ENCODE measurements around the gene CRACR2A. TPM values are rescaled to one million over a fixed set of nuclear protein-coding genes. Genes with fewer than 3 reads are reported as not detected.

Gene CRACR2A
- total and polyA plus RNA-seq, 9 of the 15 experiments (the other 6 are each of a cell fraction or from before 2014, with no cell fraction given): 2.1 to 15.1 (median 10.4) TPM

DNA sequence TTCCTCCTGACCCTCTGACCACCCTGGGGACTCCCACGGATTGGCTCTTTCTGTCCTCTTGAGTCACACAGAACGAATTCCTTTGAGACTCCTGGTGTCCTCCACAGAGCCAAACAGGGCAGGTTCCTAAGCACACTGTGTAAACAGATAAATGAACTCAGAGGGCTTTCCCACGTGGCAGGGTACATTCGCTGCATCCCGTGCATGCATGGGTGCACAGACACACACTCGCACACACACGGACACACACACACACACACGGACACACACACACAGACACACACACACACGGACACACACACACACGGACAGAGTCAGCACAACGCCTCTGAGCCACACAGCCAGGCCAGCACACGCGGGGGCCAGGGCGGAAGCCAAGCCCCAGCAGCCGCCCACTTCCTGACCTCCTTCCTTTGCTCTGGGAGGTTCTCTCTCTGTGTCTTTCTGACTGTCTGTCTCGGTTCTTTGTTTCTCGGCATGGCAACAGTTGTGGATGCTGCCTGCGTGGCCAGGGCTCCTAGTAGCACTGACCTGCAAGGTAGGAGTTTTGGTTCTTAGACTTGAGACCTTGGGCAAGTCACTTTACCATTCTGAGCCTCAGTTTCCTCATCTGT, 706 bp downstream of the CRACR2A start:
- H3K4me1 ChIP-seq (replicated peaks in 1 of 2; ENCODE audit: control insufficient read depth in 2 of 2, insufficient read depth in 2 of 2, low read length in 2 of 2): peaks cover 10 to 16% of the 10 kb centered on the region in 2 experiments; a peak in 3 of 5 replicates
- BruUV-seq (replicated peaks): no TSS peak
- no peaks in the 10 kb centered on the region for H3K9me1 ChIP-seq (ENCODE audit: control insufficient read depth, insufficient read depth, low read length)
- ChIA-PET CTCF (ENCODE audit: low intra/inter-chr PET ratio) (no interaction called here), POLR2A (interaction anchor here (0.7 kb wide), 1 partner anchor 11 kb away, joined by 4 read pairs; no protein-coding TSS in a partner anchor)
- H3K36me3 ChIP-seq (ENCODE audit: control insufficient read depth, insufficient read depth, low read length): 0 out of 3 replicates have a peak, but pooled peaks cover 2% of the 10 kb centered on the region
- H4K20me1 ChIP-seq (replicated peaks; ENCODE audit: control insufficient read depth, insufficient read depth, low read length): no peaks in the 10 kb centered on the region
- H3K4me2 ChIP-seq (ENCODE audit: insufficient read depth, low read length): peak overlapping the region; percentile 89
- H3K9ac ChIP-seq (ENCODE audit: insufficient read depth in 1 of 2, low read depth in 2 of 2, low read length in 2 of 2): peak overlapping the region; percentile 76 to 95
- H3K27ac ChIP-seq (ENCODE audit: extremely low read depth, low read depth, low read length): peak overlapping the region; percentile 77
- H3K27me3 ChIP-seq (ENCODE audit: control insufficient read depth in 2 of 2, insufficient read depth in 2 of 2, low read length in 2 of 2): no peaks in the 10 kb centered on the region
- no peaks in the 10 kb centered on the region for H3K9me3 ChIP-seq (replicated peaks; ENCODE audit: control insufficient read depth, insufficient read depth, low read depth, low read length)
- in situ Hi-C loops (cut with MboI): no loop called here
- H3K4me3 ChIP-seq: peak overlapping the region; percentile 62
- FAIRE-seq: peak; percentile 63
- peak; percentile 41 to 64 (median 50) for DNase-seq (ENCODE audit: extremely low read depth in 1 of 4, low spot score in 3 of 4)
- intact Hi-C loops (cut with micrococcal nuclease): loop anchor here (10.0 kb wide), 1 partner anchor 97 kb away; no protein-coding TSS in a partner anchor
- peak overlapping the region; percentile 76 for H2AFZ ChIP-seq (ENCODE audit: low read depth, low read length)
- WGBS (ENCODE audit: insufficient coverage, low coverage, missing lambda C conversion rate): 1% methylated on average over 10 of the region's 18 CpGs
- peak; percentile 79 for ATAC-seq
- peaks cover 34% of the 10 kb centered on the region for H3K79me2 ChIP-seq (ENCODE audit: control insufficient read depth, insufficient read depth, low read length)
- TF ChIP-seq SIN3A (IDR thresholded peaks at IDR 0.05; ENCODE audit: borderline replicate concordance in 2 of 2, control insufficient read depth in 1 of 2, low read depth in 2 of 2, low read length in 2 of 2): peak in 1 of 2 experiments; percentile 15; a peak in 2 of 4 replicates
- TF ChIP-seq CREM (IDR thresholded peaks at IDR 0.05; ENCODE audit: low read depth): peak; percentile 31; the same call in 1 of the 2 replicates
- 0 out of 2 replicates have a peak, but pooled peaks have one; percentile 3 for TF ChIP-seq CBFA2T2 (conservative IDR thresholded peaks at IDR 0.05)
- TF ChIP-seq SAP30 (IDR thresholded peaks at IDR 0.05; ENCODE audit: borderline replicate concordance, insufficient read depth, low read depth, low read length, poor library complexity, severe bottlenecking): no peak
- TF ChIP-seq HDAC1 (IDR thresholded peaks at IDR 0.05): peak in 1 of 2 experiments; percentile 73; a peak in 1 of 4 replicates
- TF ChIP-seq MYC (IDR thresholded peaks at IDR 0.05; ENCODE audit: low read depth, low read length): peak; percentile 36; the same call in 1 of the 2 replicates
- no peak for TF ChIP-seq MYC (CRISPR knock-in tag; IDR thresholded peaks at IDR 0.05; ENCODE audit: borderline replicate concordance, low read depth)
- TF ChIP-seq, protein P1, sequence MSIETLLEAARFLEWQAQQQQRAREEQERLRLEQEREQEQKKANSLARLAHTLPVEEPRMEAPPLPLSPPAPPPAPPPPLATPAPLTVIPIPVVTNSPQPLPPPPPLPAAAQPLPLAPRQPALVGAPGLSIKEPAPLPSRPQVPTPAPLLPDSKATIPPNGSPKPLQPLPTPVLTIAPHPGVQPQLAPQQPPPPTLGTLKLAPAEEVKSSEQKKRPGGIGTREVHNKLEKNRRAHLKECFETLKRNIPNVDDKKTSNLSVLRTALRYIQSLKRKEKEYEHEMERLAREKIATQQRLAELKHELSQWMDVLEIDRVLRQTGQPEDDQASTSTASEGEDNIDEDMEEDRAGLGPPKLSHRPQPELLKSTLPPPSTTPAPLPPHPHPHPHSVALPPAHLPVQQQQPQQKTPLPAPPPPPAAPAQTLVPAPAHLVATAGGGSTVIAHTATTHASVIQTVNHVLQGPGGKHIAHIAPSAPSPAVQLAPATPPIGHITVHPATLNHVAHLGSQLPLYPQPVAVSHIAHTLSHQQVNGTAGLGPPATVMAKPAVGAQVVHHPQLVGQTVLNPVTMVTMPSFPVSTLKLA (conservative IDR thresholded peaks at IDR 0.05): peak; percentile 76 to 86
- peak; percentile 15; the same call in 1 of the 2 replicates for TF ChIP-seq SUPT5H (IDR thresholded peaks at IDR 0.05)
- TF ChIP-seq GABPA (tag; conservative IDR thresholded peaks at IDR 0.05; ENCODE audit: low read depth): peak; percentile 55; the same call in 1 of the 2 replicates
- TF ChIP-seq FOXJ2 (tag; IDR thresholded peaks at IDR 0.05): 0 out of 2 replicates have a peak, but pooled peaks have one; percentile 28
- peak; percentile 50 for TF ChIP-seq ETV1 (tag; conservative IDR thresholded peaks at IDR 0.05; ENCODE audit: low read depth)

Data from K562 (cell line).